GM12878 (cell line): ENCODE results near the gene NPLOC4. TPM values are rescaled to one million over a fixed set of nuclear protein-coding genes. Genes with fewer than 3 reads are reported as not detected.

Source experiments
- ATAC-seq: fragments of 200-7000 bp; cut with Tn5 transposase; 3 replicates; pipeline ENCODE4 v1.9.1; 2020; ENCODE audit warnings: mild to moderate bottlenecking, moderate library complexity
- BruUV-seq: library from RNA; stranded (reverse); fragments of 400-500 nt; replicated peaks from 2 replicates; lab custom pipeline; 2021; lab: Mats Ljungman, UMichigan
- CTCF ChIA-PET: fragments of 300-600 bp; sonication (Branson Sonifier 250); formaldehyde crosslinking; extraction: SDS; loops from one replicate; lab custom pipeline; 2021; ENCODE audit warnings: inconsistent platforms; lab: Yijun Ruan, JAX
- POLR2A ChIA-PET: fragments of 350-600 bp; formaldehyde crosslinking; extraction: SDS; loops from one replicate; lab custom pipeline; 2021; ENCODE audit warnings: inconsistent platforms; lab: Charles Lee
- RAD21 ChIA-PET: fragments of 300-600 bp; sonication (Branson Sonifier 250); formaldehyde crosslinking; loops from one replicate; lab custom pipeline; 2023; ENCODE audit warnings: antibody characterized with exemption; ENCODE audit not compliant: unreplicated experiment; lab: Charles Lee
- SMC1A ChIA-PET: fragments of 300-600 bp; sonication (Branson Sonifier 250); formaldehyde crosslinking; loops from one replicate; lab custom pipeline; 2023; ENCODE audit not compliant: unreplicated experiment, uncharacterized antibody; lab: Charles Lee
- DNase-seq: peaks from one replicate; pipeline ENCODE4 v3.0.0-alpha.2; 2011; ENCODE audit warnings: low read depth, low spot score
- FAIRE-seq: peaks from 3 replicates; lab custom pipeline; 2011; peaks lifted over from hg19 to GRCh38; lab: Jason Lieb, UNC
- H2AFZ ChIP-seq: 2 replicates; pipeline ENCODE4 v1.6.0; 2011; ENCODE audit warnings: low read depth, low read length, control low read depth; ENCODE audit not compliant: control insufficient read depth
- H3K27ac ChIP-seq: 2 replicates; pipeline ENCODE4 v1.5.1; 2011; ENCODE audit warnings: control low read depth; ENCODE audit not compliant: control insufficient read depth, insufficient read depth
- H3K27me3 ChIP-seq, 2 experiments: replicated peaks in 1 of 2; 2 replicates each; pipeline versions ENCODE4 v1.6.0 to v1.6.1; 2011; ENCODE audit warnings: low read length in 1 of 2; ENCODE audit not compliant: control insufficient read depth in 2 of 2, insufficient read depth in 2 of 2
- H3K36me3 ChIP-seq, 2 experiments: 2 replicates each; pipeline ENCODE4 v1.5.1; 2011; ENCODE audit warnings: low read length in 1 of 2; ENCODE audit not compliant: control insufficient read depth in 2 of 2, insufficient read depth in 2 of 2
- H3K4me1 ChIP-seq: 2 replicates; pipeline ENCODE4 v1.6.1; 2011; ENCODE audit warnings: mild to moderate bottlenecking, low read length, moderate library complexity, mixed read lengths; ENCODE audit not compliant: control insufficient read depth, insufficient read depth
- H3K4me2 ChIP-seq: 2 replicates; pipeline ENCODE4 v1.6.0; 2011; ENCODE audit warnings: control low read depth; ENCODE audit not compliant: control insufficient read depth, insufficient read depth
- H3K4me3 ChIP-seq: fragments of 200-600 bp; sonication (generic); 2 replicates; pipeline ENCODE4 v1.5.1; 2016
- H3K79me2 ChIP-seq: 2 replicates; pipeline ENCODE4 v1.6.0; 2011; ENCODE audit warnings: low read length; ENCODE audit not compliant: control insufficient read depth, insufficient read depth
- H3K9ac ChIP-seq: 2 replicates; pipeline ENCODE4 v1.8.0; 2011; ENCODE audit warnings: low read length, control low read depth, mixed read lengths; ENCODE audit not compliant: control insufficient read depth, insufficient read depth
- H3K9me3 ChIP-seq: replicated peaks from 3 replicates; pipeline ENCODE4 v1.5.1; 2011; ENCODE audit warnings: mild to moderate bottlenecking, low read length; ENCODE audit not compliant: control insufficient read depth, insufficient read depth
- H4K20me1 ChIP-seq: 2 replicates; pipeline ENCODE4 v1.6.0; 2011; ENCODE audit not compliant: control insufficient read depth, insufficient read depth
- EGR1 ChIP-seq, 2 experiments: IDR thresholded peaks; 1 replicate in 1 of 2; 2 replicates in 1 of 2; pipeline ENCODE4 v1.6.1; 2011 to 2012; ENCODE audit warnings: low read depth in 2 of 2, low read length in 2 of 2, borderline replicate concordance in 1 of 2, mild to moderate bottlenecking in 1 of 2, moderate library complexity in 1 of 2
- FOXM1 ChIP-seq: IDR thresholded peaks from 2 replicates; pipeline ENCODE4 v1.6.1; 2012; ENCODE audit warnings: low read depth, mild to moderate bottlenecking, inconsistent platforms, low read length, moderate library complexity
- HDAC2 ChIP-seq: fragments of 200-600 bp; sonication (generic); IDR thresholded peaks from 2 replicates; pipeline ENCODE4 v1.6.1; 2017
- JUND ChIP-seq: IDR thresholded peaks from 2 replicates; pipeline ENCODE4 v1.6.1; 2012; ENCODE audit warnings: low read depth, mild to moderate bottlenecking, low read length, improper control_type of control experiment, moderate library complexity
- MAX ChIP-seq: IDR thresholded peaks from 2 replicates; pipeline ENCODE4 v1.6.1; 2012; ENCODE audit warnings: low read depth, low read length, improper control_type of control experiment
- MYB ChIP-seq: fragments of 150-350 bp; IDR thresholded peaks from 2 replicates; pipeline ENCODE4 v1.6.1; 2014; ENCODE audit warnings: mild to moderate bottlenecking, low read depth, low read length, borderline replicate concordance
- NR2F1 ChIP-seq: fragments of 450-650 bp; conservative IDR thresholded peaks from 2 replicates; pipeline ENCODE4 v1.6.1; 2017; ENCODE audit warnings: mild to moderate bottlenecking
- POU2F2 ChIP-seq: IDR thresholded peaks from 3 replicates; pipeline ENCODE4 v1.6.1; 2011; ENCODE audit warnings: low read depth, mild to moderate bottlenecking, low read length, borderline replicate concordance
- RUNX3 ChIP-seq: IDR thresholded peaks from 2 replicates; pipeline ENCODE4 v1.6.1; 2012; ENCODE audit warnings: low read length, inconsistent platforms
- SREBF1 ChIP-seq: IDR thresholded peaks from 2 replicates; pipeline ENCODE4 v1.6.1; 2012; ENCODE audit warnings: mild to moderate bottlenecking, low read length
- TARDBP ChIP-seq: IDR thresholded peaks from 2 replicates; pipeline ENCODE4 v1.6.1; 2016; ENCODE audit warnings: borderline replicate concordance
- ZNF622 ChIP-seq: fragments of 450-650 bp; IDR thresholded peaks from 2 replicates; pipeline ENCODE4 v1.6.1; 2017; ENCODE audit warnings: mild to moderate bottlenecking, inconsistent platforms
- WGBS: methylation state at CpG from one replicate; pipeline ENCODE4 v1.1.6; 2016; ENCODE audit warnings: low lambda C conversion rate; ENCODE audit not compliant: insufficient replicate concordance, insufficient coverage; ENCODE audit errors: missing lambda C conversion rate; 5-methylcytosine and 5-hydroxymethylcytosine counted together
- in situ Hi-C: fragments of 300-500 bp; cut with MboI; formaldehyde crosslinking; loops from 9 replicates; pipeline ENCODE4 v1.14.3; 2018; ENCODE audit warnings: mixed read lengths
- intact Hi-C: fragments of 100-400 bp; cut with micrococcal nuclease; formaldehyde crosslinking; loops from one replicate; pipeline ENCODE4 v1.14.2; 2022; ENCODE audit not compliant: unreplicated experiment
- polyA plus RNA-seq, 11 experiments: library from polyadenylated mRNA; depleted of rRNA in 4 of 11; unstranded in 6 of 11; stranded (reverse) in 5 of 11; fragments of >200 nt; fragmentation: Nextera tagmentation in 4 of 11; fragmentation: Illumina TruSeq in 1 of 11; extraction: Ambion mirVana in 4 of 11; extraction: Trizol in 1 of 11; gene quantifications; 1 replicate in 1 of 11; 2 replicates in 10 of 11; pipeline versions ENCODE4 v1.2.1 to v1.2.3, GENCODE V29; 2011 to 2016; ENCODE audit warnings: inconsistent platforms in 2 of 11, missing spikeins in 2 of 11, low read depth in 1 of 11
- total RNA-seq, 4 experiments: library from RNA; depleted of rRNA in 3 of 4; stranded (reverse); fragments of >200 nt in 3 of 4; fragmentation: Illumina TruSeq in 1 of 4; extraction: Trizol in 1 of 4; gene quantifications; 2 replicates each; pipeline versions ENCODE4 v1.2.1 to v1.2.3, GENCODE V29; 2013 to 2021
- TF ChIP-seq, protein P1 (sequence below): IDR thresholded peaks from 2 replicates; pipeline ENCODE4 v1.6.1; 2011; ENCODE audit warnings: mild to moderate bottlenecking, low read depth, low read length, moderate library complexity; ENCODE audit not compliant: insufficient replicate concordance

NPLOC4 gene
- total and polyA plus RNA-seq, 10 of the 15 experiments (the other 5 are each of a cell fraction or from before 2014, with no cell fraction given): 1.5 to 83.7 (median 45.8) TPM

DNA sequence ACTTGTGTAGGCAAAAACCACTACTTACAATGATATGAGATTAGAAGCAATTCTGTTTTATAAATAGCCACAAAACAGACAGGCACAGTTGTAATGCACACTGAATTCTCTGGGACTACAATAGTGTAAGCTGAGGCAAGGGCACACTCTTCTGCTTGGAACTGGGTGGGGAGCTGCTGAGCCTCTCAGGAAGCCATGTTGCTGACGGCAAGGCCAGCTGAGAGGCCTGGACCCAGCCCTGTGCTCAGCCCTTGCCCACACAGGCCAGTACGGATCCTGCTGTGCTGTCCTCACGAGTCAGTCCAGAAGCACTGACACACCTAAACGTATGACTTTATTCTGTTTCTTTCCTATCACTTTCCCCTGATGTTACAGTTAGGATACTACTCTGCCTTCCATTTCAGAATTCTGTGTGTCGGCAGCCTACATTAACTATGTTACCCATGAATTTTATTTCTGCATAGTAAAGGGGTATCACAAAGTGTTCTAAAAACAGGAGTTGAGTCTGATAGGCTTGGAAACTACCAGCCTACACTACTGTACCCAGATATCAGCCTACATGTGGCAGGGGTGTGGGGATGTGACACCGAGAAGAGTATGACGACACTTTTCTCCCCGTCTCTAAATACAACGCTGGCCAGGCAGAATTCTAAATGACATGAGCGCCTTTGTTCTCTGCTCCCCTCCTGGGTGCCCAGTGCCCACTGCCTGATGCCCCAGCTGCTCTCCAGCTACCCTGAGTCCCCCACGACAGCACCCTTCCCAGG, 43.6 kb downstream of the NPLOC4 start:
- Histone ChIP-seq H3K4me3 (no peak overlapping the region), H2AFZ (no peak overlapping the region), H3K9ac (no peak overlapping the region), H4K20me1 (peaks cover 3% of the 10 kb centered on the region; the same call in 1 of the 2 replicates), H3K27ac (no peak overlapping the region), H3K27me3 (no peaks in the 10 kb centered on the region), H3K36me3 (peaks cover 19 to 33% of the 10 kb centered on the region in 2 experiments), H3K9me3 (no peaks in the 10 kb centered on the region), H3K79me2 (no peaks in the 10 kb centered on the region), H3K4me1 (peaks cover 6% of the 10 kb centered on the region), H3K4me2 (no peak overlapping the region)
- RAD21 ChIA-PET: no interaction called here
- TSS peak; percentile 37 for BruUV-seq
- CTCF ChIA-PET: no interaction called here
- no peak for ATAC-seq
- POLR2A ChIA-PET: no interaction called here
- WGBS: 96% methylated on average over 11 of the region's 11 CpGs
- TF ChIP-seq TARDBP (no peak), HDAC2 (no peak), MAX (no peak), NR2F1 (no peak), MYB (no peak), ZNF622 (no peak), RUNX3 (no peak), POU2F2 (no peak), JUND (no peak), SREBF1 (no peak), EGR1 (IDR thresholded peaks at IDR 0.05; ENCODE audit: borderline replicate concordance in 1 of 2, low read depth in 2 of 2, low read length in 2 of 2) (no peak), FOXM1 (no peak)
- TF ChIP-seq, protein P1, sequence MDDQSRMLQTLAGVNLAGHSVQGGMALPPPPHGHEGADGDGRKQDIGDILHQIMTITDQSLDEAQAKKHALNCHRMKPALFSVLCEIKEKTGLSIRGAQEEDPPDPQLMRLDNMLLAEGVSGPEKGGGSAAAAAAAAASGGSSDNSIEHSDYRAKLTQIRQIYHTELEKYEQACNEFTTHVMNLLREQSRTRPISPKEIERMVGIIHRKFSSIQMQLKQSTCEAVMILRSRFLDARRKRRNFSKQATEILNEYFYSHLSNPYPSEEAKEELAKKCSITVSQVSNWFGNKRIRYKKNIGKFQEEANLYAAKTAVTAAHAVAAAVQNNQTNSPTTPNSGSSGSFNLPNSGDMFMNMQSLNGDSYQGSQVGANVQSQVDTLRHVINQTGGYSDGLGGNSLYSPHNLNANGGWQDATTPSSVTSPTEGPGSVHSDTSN: no peak
- FAIRE-seq: no peak
- SMC1A ChIA-PET: no interaction called here
- DNase-seq: no peak
- intact Hi-C loops (no loop called here), in situ Hi-C loops (no loop called here)
